HT1080 (cell line): ENCODE results near the gene ST7L. TPM values are rescaled to one million over a fixed set of nuclear protein-coding genes. Genes with fewer than 3 reads are reported as not detected.

Experiments used
- DNase-seq: peaks from one replicate; pipeline ENCODE4 v3.0.0-alpha.2; 2015; ENCODE audit warnings: low read depth
- total RNA-seq: library from RNA; depleted of rRNA; stranded (reverse); fragments of >200 nt; shearing (Covaris generic); gene quantifications from 2 replicates; pipeline ENCODE4 v1.2.3, GENCODE V29; 2014

ST7L gene
- total RNA-seq, 1 experiment from 2014 or later: 19.3 TPM

DNA sequence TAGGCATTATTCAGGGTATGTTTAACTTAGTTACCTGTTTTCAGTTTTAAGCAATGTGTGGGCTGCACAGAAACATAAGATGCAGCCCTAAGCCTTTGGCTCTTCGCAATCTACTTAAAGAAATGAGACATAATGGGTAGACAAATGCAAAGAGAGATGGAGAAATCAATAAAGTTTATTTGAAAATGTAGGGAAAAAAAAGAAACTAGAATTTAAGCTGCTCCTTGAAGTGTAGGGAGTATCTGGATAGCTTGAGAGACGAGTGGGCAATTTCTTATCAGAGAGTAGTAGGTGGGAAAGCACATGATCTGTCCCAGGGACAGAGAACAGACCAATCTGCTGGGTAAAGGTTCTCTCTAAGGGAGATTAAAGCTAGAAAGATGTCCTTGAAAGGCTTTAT is 101.3 kb downstream of the ST7L start:
- no peak for DNase-seq

DNA sequence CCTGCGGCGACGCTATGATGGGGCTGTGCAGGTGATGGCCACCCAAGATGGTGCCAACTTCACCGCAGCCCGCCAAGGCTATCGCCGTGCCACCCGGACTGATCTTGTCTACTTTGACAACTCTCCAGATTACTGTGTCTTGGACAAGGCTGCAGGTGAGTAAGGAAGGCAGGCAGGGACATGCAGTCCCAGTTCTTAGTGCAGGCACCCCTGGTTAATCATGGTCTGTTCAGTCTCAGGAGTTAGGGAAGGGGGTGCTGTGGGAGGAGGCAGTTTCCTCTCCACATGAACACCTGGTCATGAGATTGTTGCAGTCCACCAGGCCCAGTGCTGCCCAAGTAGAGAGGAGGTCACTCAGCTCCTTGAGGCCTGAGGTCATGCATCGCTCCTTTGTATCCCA is 101.7 kb downstream of the ST7L start:
- no peak for DNase-seq

DNA sequence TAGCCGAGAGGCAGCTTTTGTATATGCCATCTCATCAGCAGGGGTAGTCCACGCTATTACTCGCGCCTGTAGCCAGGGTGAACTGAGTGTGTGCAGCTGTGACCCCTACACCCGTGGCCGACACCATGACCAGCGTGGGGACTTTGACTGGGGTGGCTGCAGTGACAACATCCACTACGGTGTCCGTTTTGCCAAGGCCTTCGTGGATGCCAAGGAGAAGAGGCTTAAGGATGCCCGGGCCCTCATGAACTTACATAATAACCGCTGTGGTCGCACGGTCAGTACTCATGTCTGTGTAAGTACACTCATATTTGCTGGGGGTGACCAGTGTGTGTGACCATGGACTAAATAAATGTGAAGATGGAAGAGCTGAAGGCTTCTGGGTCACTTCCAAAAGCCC is 102.8 kb downstream of the ST7L start:
- DNase-seq: no peak

DNA sequence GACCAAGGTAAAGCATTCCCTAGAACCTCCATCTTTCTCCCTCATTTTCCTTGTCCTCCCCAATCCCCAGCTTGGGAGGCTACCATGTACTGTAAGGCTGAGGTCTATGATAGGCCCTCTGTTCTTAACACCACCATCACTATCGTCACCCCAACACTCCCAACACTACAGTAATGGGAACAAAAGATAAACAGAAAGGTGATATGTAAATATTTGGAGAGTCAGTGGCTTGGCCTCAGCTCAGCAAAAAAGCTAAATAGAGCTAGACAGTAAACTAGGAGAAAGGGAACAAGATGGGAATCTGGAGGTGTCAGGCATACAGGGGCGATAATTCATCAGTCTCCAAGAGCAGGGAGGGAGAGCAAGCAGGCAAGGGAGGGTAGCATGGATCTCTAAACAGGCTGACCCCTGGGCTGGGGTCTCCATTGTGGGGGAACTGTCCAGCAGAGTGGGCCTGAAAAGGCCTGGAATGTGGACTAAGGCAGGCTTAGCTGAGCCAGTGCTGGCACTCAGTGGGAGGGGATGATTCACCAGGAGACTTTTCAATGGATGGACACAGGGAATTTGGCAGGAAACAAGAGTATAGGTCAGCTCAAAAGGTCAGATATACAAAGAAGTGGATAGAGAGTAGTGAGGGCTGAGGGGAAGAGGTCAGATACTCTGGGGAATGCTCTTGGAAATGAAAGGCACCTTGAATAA is 103.5 kb downstream of the ST7L start:
- DNase-seq: no peak

DNA sequence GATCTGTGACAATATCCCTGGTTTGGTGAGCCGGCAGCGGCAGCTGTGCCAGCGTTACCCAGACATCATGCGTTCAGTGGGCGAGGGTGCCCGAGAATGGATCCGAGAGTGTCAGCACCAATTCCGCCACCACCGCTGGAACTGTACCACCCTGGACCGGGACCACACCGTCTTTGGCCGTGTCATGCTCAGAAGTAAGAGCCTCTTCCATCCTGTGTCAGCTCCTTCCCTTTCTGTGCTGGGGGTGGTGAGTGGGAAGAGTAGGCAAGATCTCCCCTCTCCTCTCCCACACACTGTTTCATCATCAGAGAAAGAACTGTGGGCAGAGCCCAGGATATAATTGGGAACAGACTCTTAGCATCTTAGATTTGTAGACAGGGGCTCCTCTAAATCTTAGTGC is 104.0 kb downstream of the ST7L start:
- no peak for DNase-seq

DNA sequence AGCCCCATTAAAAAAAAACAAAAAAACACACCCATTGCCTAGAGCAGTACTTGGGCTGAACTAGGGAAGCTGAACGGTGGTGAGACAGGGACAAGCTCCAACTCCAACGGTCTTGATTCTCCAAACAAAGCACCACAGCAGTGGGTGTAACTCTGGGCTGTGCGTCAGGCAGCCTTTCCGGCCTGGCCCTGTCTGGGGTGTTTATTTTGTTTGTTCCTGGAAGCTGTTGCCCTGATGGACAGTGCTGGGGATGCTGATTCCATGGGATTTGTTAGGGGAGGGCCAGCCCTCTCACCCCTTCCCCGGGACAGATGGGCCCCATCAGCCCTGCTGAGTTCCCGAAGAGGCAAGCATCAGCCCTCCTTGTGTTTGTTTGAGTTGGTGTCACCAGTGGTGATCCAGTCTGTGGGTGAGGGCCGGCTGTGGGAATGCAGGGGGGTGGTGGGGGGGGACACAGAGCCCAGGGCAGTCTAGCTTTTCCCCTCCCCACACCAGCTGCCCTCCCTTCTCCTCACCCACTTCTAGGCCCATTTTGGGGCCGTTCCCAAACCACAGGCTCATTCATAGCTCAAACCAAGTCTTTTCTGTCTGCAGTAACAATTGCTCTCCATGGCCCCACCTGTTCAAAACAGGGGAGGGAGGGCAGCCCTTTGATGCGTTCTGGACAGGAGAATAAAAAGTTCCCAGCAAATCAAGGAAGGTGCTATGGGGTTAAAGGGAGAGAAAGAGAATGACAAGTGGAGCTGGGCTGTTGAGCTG is 105.7 kb downstream of the ST7L start:
- DNase-seq: no peak

DNA sequence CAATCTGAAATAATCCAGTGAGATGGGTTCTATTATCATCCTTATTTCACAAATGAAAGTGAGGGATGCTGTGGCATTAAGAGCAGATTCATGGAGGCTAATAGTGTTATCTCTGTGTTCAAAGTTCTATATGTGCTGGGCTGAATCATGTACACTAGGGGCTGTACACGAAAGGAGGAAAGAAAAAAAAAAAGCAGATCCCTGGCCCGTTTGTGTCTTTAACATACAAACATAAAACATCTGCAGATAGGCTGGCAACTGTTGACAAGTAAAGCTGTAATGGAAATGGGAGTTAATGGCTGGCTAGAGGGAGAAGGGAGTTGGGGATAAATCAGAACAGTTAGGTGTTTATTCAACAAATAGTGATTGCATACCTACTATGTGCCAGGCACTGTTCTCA is 107.0 kb downstream of the ST7L start:
- no peak for DNase-seq

DNA sequence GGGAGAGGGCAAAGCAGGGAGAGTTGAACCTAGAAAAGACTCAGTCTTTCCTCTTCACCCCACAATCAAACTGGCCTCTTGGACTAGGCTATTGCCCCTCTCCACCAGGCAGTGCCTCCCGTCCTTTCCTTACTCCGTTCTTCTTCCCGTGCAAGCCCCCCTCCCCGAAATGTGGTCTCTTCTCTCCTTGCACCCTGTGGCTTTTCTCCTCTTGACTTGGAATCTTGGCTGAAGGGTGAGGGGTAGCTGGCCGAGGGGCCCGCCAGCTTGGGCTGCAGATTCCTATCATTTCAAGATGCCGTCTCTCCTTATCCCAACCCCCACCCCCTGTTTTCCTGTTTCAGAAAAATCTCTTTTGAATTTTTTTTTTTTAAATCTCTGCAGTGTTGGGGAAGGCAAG is 108.6 kb downstream of the ST7L start:
- no peak for DNase-seq

DNA sequence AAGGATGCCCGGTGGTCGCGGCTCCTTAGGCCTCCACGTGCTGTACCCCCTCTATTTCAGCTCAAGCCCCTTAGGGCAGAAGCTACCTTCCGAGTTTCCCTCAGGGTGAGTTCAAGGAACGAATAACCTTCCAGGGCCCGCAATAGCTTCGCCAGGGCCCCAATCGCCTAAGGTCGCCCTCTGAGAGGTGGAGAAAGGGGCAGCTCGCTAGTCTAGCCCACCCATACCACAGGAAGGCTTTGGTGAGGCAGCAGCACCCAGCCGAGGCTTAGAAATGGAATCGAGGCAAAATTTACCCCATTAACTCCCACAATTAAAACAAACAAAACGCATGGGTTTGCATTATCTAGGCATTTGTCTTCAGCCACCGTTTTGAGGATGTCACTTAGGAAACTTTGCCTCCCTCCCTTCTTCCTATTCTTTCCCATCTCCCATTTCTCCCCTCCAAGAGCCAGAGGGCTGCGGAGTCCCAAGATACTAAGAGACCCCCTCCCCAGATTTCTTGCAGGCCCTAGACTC is 109.2 kb downstream of the ST7L start:
- no peak for DNase-seq

DNA sequence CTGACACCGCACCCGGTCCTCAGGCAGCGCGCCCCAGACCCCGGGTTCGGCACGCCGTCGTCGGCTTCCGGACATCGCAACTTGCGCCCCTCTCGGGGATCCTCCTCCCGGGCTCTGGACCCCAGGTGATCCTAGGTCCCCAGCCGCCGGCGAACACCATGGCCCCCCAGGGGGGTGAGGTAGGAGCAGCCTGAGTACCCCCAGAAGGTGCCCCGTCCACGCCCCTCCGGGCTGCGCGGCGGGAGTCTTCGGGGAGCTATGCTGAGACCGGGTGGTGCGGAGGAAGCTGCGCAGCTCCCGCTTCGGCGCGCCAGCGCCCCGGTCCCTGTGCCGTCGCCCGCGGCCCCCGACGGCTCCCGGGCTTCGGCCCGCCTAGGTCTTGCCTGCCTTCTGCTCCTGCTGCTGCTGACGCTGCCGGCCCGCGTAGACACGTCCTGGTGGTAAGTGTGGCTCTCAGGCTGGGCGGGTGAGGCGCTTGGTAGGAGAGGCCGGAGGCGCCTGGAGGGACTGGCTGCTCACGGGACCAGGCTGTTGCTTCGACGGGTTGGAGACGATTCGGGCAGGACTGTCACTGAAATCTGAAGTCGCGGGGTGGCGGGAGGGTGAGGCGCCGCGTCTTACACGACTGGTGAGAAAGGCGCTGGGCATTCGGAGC is 109.8 kb downstream of the ST7L start:
- no peak for DNase-seq

DNA sequence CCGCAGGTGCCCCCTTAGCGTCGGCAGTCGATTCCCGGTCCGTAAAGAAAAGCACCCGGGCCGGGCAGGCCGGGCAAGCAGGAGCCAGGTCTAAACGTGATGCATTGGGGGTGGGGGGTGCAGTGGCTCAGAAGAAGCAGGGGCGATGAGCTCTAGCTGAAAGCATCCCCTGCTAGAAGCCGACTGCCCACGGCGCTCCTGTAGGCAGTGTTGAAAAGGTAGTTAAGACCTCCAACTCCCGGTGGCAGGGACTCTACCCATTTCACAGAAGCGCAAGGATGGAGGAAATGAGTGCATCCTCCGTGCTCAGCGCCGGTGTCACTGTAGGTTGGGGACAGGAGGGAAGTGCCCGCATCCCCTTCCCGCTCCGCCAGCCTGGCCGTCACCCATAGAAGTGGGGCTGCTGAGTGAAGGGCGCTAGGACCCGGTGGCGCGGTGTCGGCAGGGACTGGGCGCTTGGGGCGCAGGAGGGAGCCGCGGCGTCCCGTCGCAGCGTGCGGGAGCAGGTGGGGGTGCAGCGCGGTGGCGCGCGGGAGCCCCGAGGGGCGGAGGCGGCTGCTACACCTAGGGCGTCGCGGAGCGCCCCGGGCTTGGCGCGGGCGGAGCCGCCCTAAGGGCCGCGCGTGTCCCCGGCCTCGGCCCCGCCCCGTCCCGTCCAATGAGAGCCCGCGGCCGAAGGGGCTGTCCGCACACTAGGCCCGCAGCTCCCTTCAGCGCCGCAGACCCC is 110.5 kb downstream of the ST7L start, which contains the start of gene WNT2B:
Gene WNT2B, plus strand, starts transcription at position 688 of the 727 bp plus-strand sequence. CDS start 298 bp downstream, outside the sequence.
- DNase-seq: no peak

DNA sequence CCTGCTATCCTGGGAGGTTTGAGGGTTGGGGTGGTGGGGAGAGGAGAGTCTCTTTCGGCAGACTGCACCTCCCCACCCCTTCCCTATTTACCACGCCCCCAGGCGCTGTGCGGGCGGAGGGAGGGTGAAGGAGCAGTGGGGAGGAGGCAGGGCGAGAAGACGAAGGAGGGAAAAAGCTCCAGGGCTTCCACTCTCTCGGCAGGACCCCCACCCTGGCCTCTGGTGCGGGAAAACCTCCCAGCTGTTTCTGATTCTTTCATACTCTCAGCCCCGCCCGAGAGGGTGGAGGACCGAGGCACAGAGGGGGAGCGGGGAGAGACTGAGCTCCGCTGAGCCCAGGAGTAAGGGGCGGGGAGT is 111.0 kb downstream of the ST7L start:
- DNase-seq: no peak

DNA sequence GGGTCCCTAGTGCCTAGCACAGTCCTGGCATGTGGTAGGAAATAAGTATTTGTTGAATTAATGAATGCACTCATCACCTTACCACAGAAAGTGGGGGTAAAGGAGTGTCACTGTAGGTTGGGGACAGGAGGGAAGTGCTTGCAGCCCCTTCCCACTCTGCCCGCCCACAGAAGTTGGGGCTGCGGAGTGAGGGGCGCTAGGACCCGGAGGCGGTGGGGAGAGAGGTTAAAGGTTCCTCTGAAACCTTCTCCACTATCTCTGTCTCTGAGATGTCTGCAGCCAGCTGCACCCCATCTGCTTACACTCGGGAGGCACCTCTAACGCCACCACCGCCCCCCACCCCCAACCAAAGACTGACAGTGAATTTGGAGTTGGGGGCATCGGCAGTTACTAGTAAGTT is 111.6 kb downstream of the ST7L start:
- DNase-seq: no peak

DNA sequence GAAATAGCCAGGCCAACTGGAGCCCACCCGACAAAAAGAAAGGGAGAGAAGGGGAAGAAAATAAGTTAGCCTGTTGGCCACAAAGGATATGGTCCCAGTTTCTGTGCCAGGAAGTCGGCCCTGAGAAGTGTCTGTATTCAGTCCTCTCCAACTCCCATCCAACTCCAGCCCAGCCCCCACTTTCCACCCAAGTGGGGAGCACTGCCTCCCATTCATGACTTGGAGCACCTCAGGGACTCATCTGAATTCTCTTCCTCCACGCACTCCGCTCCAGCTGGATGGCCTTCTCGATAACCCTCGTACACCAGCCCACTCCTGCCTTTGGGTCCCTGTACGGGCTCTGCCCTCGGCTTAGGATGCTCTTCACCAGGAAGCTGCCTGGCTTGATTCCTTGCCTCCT is 112.2 kb downstream of the ST7L start:
- DNase-seq: no peak

DNA sequence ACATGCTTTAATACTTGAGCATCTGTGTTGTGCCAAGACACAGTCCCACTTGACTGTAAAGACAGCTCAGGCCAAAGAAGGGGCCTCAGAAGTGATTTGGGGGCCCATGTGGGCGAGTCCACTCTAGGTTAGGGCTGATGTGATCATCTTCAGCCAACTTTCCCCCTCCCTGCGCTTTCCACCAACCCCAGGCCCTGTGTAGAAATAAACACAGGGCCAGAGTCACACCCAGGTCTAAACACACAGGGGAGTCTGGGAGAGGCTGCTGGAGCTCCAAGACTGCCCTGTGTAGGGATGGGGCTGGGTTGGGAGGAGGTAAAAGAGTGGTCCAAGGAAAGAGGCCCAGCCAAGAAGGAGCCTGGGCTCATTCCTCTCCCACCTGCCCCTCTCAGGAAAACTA is 112.6 kb downstream of the ST7L start:
- DNase-seq: no peak

DNA sequence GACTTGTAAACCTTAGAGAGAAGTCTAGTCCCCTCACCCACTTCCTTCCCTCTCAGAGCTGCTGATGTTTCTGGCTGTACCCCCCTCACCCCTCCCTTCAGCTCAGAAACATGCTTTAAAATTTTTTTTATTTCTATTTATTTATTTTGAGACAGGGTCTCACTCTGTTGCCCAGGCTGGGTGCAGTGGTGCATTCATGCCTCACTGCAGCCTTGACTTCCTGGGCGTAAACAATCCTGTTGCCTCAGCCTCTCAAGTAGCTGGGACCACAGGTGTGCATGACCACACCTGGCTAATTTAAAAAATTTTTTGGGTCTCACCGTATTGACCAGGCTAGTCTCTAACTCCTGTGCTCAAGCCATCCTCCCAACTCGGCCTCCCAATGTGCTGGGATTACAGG is 113.1 kb downstream of the ST7L start:
- no peak for DNase-seq

DNA sequence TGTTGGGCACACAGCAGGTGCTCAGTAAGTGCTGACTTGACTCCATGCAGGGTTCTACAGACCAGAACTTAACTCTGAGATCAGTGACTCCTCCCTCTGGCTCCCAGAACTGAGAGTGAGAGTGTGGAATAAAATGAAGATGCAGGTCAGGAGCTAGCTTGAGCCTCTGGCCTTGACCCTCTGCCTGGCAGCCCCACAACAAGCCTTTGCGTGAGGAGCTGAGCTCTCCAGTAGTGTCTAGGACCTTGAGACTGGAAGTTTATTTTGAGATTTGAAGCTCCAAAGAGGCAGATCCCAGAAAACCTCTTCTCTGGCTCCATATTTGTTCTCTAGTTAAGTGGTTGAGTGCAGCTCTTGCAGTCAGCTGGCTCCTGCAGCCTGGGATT is 113.5 kb downstream of the ST7L start:
- no peak for DNase-seq

DNA sequence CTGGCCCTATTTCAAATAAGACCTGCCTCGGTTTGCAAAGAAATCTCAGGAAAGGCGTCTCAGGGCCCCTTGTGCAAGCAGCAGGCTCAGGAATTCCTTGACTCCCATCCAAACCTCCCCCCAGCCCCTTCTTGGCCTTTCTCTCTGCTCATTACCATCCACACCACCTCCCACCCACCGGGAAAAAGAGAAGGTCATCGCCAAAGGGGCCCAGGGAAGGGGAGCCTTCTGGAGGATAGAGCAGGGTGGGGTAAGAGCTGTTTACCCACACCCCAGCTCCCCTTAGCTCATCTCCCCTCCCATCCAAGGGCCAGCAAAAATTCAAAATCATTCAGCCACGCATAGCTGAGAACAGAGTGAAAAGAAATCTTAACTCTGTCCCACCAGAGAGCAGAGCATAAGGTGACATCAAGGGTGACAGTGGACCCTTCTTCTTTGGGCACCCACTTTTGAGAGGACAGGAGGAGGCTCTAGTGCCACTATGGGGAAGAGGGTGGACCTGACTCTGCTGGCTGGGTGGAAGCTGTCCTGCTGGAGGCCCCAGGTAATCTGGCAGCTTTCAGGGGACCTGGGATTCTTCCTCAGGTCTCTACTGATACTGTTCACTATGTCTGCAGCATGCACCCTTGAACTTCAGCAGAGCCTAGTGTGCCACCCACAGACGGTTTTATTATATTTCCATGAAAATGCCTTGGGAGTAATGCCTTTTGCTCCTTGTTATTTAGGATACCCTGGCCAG is 114.1 kb downstream of the ST7L start:
- DNase-seq: no peak

DNA sequence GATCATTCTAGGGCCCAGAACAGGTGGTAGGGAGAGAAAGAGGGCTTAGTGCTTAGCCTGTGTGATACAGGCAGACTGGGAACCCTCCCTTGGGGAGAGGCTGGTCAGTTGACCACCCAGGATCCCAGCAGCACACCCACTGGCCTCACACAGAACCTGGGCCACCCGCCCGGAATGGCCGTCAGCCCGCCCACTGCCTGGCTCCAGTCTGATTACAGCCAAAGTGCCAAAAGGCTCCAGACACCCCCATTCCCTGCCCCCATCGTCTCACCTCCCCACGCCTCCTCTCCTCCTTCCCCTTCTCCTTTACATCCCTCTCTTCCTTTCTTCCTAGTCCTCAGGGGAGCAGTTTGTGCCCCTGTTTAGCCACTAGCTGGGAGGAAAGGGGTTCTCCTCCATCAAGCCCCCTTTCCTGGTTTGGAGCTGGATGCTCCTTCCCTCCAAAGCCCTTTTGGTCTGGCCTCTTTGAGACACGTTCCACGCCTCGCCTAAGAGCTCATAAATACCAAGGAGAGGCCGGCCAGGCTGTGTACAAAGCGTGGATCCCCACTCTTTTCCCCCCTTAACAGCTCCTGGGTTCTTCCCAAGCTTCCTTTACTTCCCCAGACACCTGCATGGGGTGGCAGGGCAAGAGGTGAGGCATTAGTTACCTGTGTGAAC is 114.8 kb downstream of the ST7L start:
- no peak for DNase-seq

DNA sequence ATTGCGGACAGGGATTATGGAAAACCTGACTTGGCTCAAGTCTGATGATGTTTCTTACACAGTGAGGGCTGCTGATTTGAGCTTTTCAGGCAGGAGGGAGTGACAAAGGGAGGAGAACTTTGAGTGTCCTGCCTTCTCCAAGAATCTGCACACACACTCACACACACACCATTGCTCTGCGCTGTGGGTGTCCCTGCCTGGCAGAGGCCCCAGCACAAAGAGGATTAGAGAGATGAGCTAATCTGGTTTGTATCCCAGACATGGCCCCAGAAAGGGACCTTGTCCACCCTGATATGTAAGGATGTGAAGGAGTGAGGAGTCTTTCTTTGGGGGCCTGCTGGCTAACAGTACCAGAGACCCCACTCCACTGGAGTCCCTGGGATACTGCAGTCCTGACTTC is 116.1 kb downstream of the ST7L start:
- no peak for DNase-seq
